GM18519 (cell line): ENCODE results near the gene VSTM2L.

Experiments used
- ATAC-seq: cut with Tn5 transposase; IDR thresholded peaks from one replicate; pipeline ENCODE4 v1.9.1; 2021; ENCODE audit warnings: mild to moderate bottlenecking, moderate library complexity; ENCODE audit not compliant: unreplicated experiment, low FRiP score

VSTM2L gene

GRCh38 chr20:37899105-37900045 lies 3.6 kb upstream of the VSTM2L start:
- no peak for ATAC-seq

- no peak for ATAC-seq
Measured at GRCh38 chr20:37901240-37901639, 1.7 kb upstream of the VSTM2L start.

- ATAC-seq, result no peak
Measured at GRCh38 chr20:37901654-37902503, 1.0 kb upstream of the VSTM2L start.

- no peak for ATAC-seq
Measured at GRCh38 chr20:37903317-37904007, 535 bp downstream of the VSTM2L start.

- no peak for ATAC-seq
Measured at GRCh38 chr20:37904008-37904642, 1.2 kb downstream of the VSTM2L start.

- no peak for ATAC-seq
Measured at GRCh38 chr20:37904845-37905373, 2.0 kb downstream of the VSTM2L start.

- no peak for ATAC-seq
Measured at GRCh38 chr20:37905671-37906613, 3.0 kb downstream of the VSTM2L start.

- ATAC-seq, result no peak
Measured at GRCh38 chr20:37907330-37907676, 4.4 kb downstream of the VSTM2L start.

- ATAC-seq, result no peak
Measured at GRCh38 chr20:37907677-37908401, 4.9 kb downstream of the VSTM2L start.

GRCh38 chr20:37911261-37911660 lies 8.3 kb downstream of the VSTM2L start:
- no peak for ATAC-seq

- ATAC-seq, result no peak
Measured at GRCh38 chr20:37911838-37912281, 8.9 kb downstream of the VSTM2L start.

GRCh38 chr20:37912874-37913273 lies 9.9 kb downstream of the VSTM2L start:
- no peak for ATAC-seq

GRCh38 chr20:37913567-37914366 lies 10.8 kb downstream of the VSTM2L start:
- no peak for ATAC-seq

GRCh38 chr20:37914367-37914671 lies 11.4 kb downstream of the VSTM2L start:
- ATAC-seq, result no peak

- ATAC-seq, result no peak
Measured at GRCh38 chr20:37914672-37915433, 11.9 kb downstream of the VSTM2L start.

GRCh38 chr20:37915434-37915787 lies 12.5 kb downstream of the VSTM2L start:
- no peak for ATAC-seq
